Mesenteric fat pad (tissue), 1 donor: ENCODE results near the gene ABCC4. TPM values are rescaled to one million over a fixed set of nuclear protein-coding genes. Genes with fewer than 3 reads are reported as not detected.
"Not testable (repeated sequence)": the region's sequence is repeated elsewhere in the genome, so short reads cannot be mapped to it uniquely, and the experiment has no call there.

ENCODE experiments used
- DNase-seq: peaks from one replicate; pipeline ENCODE4 v3.0.0-alpha.2; 2020; ENCODE audit warnings: low spot score
- total RNA-seq: library from RNA; stranded (reverse); fragmentation: NEBNext Ultra II Directional; extraction: Animal tissue kit (Norgen Biotek cat#: 25700); gene quantifications from one replicate; pipeline ENCODE4 v1.2.1, GENCODE V29; 2021
- donor health status: DM: yes; HTN: yes; CAD: no.

Gene ABCC4
- total RNA-seq, 1 donor from 2014 or later: 9.4 TPM

DNA sequence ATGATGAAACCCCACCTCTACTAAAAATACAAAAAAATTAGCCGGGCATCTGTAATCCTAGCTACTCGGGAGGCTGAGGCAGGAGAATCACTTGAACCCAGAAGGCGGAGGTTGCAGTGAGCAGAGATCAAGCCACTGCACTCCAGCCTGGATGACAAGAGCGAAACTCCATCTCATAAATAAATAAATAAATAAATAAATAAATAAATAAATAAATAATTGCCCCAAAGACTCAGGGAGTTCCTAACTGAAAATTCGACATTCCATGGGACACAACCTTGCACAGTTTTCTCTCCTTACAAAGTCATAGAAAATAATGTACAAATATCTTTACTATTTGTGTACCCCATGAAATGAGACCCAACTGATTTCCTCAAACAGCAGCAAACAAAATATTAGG is 134.2 kb downstream of the ABCC4 start:
- DNase-seq: not testable (repeated sequence)

- DNase-seq: no peak
Observed at GRCh38 chr13:95164830-95165229, 136.4 kb downstream of the ABCC4 start.

- DNase-seq: no peak
Observed at GRCh38 chr13:95160112-95160906, 140.9 kb downstream of the ABCC4 start.

DNA sequence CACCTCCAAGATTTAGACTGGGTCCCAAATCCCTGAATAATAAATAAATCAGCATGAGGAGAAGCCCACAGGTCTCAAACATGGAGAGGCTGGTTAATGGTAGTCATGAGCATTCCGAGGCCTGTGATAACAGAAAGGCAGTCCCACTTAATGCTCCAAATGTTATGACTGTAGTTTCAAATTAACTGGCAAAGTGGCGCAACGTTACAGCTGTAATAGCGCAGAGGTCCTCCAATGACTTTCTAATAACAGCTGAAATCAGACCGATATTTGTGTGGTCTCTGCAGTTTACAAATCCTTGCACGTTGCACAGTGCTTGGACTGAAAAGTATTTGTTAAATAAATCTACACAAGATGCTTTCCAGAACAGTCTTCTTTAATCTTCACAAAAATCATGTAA is 141.8 kb downstream of the ABCC4 start:
- no peak for DNase-seq

DNA sequence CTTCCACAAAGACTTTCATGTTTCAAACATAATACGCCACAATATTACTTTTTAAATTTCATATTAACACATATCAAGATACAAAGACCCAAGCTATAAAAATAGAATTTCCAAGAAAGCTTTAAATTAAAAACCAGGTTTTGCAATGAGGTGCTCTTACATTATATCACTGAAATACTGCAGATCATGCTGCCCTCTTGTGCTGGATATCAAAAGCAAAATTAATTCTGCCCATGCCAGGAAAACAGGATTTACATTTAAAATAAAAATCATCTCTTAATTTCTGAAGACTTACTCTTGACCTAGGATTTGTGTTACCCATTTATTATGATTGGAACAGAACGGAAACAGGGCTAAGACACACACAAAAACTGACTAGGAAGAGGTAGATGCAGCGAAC is 145.0 kb downstream of the ABCC4 start:
- DNase-seq: no peak

DNA sequence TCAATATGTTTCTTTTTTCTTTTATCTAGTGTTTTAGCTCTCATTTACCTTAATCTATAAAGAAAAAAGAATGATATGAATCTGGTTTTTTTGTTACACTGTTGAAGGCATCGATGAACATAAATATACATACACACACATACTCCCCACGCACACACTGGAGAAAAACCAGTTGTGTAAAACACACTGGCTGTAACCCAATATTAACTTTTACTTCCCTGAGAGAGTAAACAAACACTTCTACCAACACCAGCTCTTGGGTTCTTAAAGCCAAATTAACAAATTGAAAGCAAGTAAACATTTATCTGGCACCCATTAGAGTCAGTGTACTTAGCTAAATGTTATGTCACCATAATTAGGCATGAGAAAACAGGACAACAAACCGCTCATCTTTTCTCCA is 145.7 kb downstream of the ABCC4 start:
- no peak for DNase-seq

DNA sequence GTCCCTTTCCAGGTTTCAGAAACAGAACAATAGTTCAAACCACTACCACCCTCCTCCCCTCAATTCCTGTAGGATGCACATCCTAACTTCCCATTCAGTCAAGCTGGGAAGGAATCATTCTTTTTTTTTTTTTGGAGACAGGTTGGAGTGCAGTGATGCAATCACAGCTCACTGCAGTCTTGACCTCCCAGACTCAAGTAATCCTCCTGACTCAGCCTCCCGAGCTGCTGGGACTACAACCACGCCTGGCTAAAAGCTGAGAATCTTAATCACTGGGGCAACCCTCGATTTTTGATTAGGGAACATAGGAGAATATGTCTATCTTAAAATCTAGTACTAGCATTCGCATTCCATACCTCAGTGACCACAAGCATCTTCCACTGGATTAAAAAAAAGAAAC is 146.2 kb downstream of the ABCC4 start:
- DNase-seq: no peak

DNA sequence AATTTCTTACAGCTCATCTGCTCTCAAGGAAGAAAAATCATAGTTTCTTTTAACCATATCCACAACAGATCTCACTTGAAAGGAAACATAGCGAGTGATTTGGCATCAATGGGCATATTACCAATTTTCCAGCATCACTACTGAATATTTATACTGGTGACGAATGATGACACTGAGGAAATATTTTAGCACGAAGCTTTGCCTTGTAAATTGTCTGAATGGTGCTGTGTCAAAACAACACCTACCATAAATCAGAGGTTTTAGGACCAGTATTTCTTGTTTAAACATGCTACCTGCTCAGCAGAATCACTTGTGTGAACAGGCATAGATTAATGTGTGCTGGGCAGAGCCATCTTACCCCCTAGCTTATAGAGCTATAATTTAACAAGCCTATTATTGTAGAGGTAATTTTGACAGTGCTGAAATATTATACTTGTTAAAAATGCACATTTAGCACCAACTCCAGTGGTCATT is 146.8 kb downstream of the ABCC4 start:
- DNase-seq: no peak

- DNase-seq: no peak
Observed at GRCh38 chr13:95153647-95154412, 147.4 kb downstream of the ABCC4 start.

DNA sequence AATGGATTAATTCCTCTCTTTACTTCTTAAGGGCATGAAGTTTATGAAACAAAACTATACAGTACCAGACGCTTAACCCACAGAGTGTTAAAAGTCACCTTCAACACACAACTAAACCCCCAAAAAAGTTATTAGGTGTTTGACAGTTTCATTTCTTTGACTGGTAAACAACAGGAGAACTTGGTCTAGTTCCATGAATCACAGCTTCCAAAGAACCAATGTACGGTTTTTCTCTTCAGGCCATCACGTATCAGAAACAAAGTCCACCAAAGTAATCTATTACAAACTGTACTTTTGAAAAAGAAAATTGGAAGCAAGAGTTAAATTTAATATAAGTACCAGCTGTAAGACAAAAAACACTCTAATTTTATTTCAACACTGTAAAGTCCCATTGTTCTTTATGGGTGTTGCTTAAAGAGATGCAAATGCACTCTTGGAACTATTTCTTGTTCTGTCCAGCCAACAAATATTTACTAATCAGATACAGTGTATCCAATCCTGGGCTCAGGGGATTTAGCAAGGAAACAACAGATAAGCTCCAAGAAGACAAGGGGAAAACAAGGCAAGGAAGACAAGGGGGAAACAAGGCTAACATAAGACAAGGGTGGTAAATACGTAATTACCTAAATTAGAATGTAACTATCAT is 149.2 kb downstream of the ABCC4 start:
- DNase-seq: no peak

DNA sequence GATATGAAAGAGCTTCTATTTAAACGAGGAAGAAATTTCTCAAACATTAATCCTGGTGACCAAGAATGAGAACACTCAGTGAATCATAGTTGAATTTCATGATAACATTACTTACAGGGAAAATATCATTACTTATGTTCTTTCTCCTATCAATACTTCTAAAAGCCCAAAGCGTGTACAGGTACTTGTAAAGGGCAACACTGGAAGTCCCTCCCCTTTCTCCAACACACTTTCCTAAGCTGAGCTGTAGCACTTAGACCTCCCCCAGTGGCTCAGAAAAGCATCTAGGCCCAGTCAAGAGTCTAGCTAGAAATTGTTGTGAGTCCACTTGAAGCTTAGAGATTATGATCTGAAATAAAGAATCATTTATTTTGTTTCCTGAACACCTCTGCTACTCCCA is 150.7 kb downstream of the ABCC4 start:
- no peak for DNase-seq

DNA sequence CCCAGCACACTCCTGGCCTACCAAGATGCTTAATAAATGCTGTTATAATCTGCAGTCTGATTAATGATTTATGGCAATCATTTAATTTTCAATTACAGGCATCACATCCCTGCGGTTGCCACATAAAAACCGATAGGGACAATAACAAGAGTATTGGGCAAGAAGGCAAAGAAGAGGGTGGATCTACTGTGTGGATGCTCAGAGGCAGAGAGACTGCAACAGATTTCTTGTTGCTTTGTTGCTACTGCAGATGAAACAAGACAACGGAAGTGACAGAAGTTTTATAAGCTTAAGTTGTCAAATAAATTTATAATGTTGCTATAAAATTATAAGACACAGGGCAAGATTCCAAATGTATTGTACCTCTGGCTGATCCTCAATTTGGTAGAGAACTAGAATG is 154.8 kb downstream of the ABCC4 start:
- no peak for DNase-seq

DNA sequence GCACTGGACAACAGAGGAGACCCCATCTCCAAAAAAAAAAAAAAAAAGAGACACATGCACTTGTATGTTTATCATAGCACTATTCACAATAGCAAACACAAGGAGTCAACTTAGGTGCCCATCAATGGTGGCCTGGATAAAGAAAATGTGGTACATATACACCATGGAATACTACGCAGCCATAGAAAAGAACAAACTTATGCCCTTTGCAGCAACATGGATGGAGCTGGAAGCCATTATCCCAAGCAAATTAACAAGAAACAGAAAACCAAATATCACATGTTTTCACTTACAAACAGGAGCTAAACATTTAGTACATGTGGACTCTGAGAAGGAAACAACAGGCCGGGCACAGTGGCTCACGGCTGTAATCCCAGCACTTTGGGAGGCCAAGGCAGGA is 155.7 kb downstream of the ABCC4 start:
- DNase-seq: no peak

DNA sequence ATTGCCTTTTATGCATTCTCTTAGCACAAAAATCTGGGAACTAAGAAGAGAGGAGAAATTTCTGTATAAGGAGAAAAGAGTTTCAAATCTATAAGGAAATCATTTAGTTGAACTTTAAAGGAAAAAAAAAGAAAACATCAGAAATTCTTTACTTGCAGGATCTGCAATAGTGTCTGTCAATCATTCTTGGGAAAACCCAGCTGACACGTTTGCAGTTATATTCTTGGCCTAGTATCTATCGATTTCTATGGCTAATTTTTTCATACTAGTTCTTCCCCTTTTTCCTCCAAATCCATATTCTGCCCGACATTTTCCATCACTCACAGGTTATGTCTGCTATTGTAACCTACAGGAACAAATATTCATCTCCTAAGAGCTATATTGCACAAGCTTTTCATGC is 160.7 kb downstream of the ABCC4 start:
- DNase-seq: no peak

DNA sequence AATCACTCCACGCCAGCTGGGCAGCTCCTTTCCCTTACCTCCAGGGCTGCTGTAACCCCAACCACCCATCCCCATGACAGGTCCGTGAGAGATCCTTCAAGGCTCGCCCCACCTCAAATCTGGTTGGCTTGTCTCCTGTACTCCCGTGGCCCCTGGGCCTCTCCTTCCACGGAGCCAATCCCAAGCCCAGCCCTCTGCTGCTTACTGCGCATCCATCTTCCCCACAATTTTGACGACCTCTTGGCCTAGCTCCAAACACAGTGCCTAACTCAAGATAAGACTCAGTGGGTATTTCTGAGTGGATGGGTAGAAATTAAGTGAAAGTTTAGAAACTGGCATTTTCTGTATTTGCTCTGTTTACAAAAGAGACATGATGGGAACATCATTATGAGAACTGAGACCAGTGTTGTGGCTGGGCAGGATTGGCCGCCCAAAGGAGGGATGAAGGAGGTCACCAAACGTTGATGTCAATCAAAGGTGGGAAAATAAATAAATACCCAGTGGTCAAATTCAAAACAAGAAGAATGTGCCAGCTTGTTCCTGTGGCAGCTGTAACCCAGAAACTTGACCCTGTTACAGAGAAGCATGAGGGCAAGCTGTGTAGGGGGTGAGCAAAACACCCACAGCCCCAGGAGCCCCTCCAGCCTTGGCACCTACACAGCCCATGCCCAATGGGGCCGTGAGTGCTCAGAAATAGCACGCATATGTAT is 162.2 kb downstream of the ABCC4 start:
- DNase-seq: no peak

GRCh38 chr13:95137096-95137495 is 164.2 kb downstream of the ABCC4 start:
- no peak for DNase-seq

GRCh38 chr13:95136638-95137037 is 164.6 kb downstream of the ABCC4 start:
- no peak for DNase-seq

GRCh38 chr13:95133498-95133897 is 167.8 kb downstream of the ABCC4 start:
- DNase-seq: no peak

- DNase-seq: no peak
Observed at GRCh38 chr13:95129004-95129403, 172.2 kb downstream of the ABCC4 start.

DNA sequence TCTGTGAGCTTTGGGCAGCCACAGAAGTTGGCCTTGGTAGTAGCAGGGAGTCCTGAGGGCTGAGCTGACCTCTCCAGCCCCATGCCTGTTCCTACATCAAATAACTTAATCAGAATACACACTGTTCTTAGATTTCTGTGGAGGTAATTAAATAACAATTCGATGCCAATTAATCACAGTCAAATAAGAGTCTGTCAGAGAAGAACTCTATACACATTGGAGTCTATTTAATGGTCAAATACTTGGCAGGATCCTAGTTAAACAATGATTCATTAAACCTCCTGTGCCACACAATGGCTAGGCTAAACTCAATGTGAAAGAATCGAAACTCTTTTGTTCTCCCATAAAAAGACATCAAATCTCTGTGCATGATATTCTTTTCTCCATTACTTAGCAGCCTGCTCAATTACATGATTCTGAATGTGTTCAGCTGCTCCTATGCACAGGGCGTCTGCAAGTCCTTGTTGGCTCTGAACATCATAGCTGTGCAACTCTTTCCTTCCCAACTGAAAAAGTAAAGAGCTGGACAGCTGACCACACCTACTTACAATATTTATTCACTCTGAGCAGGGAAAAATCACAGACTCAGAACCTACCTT is 173.1 kb downstream of the ABCC4 start:
- DNase-seq: no peak

DNA sequence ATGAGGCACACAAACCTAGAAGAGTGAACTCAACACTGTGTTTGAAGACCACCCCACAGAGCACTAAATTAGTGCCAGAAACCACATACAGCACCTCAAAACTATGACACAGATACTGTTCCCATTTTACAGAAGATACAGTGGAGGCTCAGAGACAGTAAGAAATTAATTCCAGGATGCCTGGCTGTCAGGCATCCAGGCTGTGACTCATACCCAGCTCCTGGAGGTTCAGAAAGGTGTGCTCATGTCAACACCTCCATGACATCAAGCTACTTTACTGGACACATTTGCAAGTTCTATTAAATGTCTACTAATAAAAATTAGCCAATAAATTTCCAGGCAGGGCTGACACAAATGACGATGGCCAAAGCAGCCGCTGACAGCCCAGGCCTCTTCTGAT is 176.3 kb downstream of the ABCC4 start:
- DNase-seq: no peak
